Natural killer cell (primary cell): ENCODE results near the gene ZNF76. TPM values are rescaled to one million over a fixed set of nuclear protein-coding genes. Genes with fewer than 3 reads are reported as not detected.
A peak's percentile ranks its signal among the peaks of the same experiment; 100 is the strongest.

Source experiments
- ATAC-seq, 3 donors: fragments of 150-1000 bp in 2 of 3; fragments of 200-7000 bp in 1 of 3; cut with Tn5 transposase; 1 replicate in 1 of 3; 2 replicates in 2 of 3; pipeline ENCODE4 v1.10.0; 2021; ENCODE audit warnings: mild to moderate bottlenecking in 2 of 3, moderate library complexity in 2 of 3
- DNase-seq, 2 donors: peaks; one replicate each; pipeline versions ENCODE4 v3.0.0 to v3.0.0-alpha.2; 2013 to 2021; ENCODE audit warnings: mixed read lengths in 1 of 2
- H3K27ac ChIP-seq: one replicate; pipeline ENCODE4 v1.5.1; 2013; ENCODE audit warnings: mild to moderate bottlenecking, low read length
- H3K27me3 ChIP-seq: one replicate; pipeline ENCODE4 v1.6.1; 2013; ENCODE audit warnings: low read length; ENCODE audit not compliant: control insufficient read depth, insufficient read depth
- H3K36me3 ChIP-seq: one replicate; pipeline ENCODE4 v1.6.1; 2013; ENCODE audit warnings: low read length; ENCODE audit not compliant: control insufficient read depth, insufficient read depth
- H3K4me1 ChIP-seq: one replicate; pipeline ENCODE4 v1.6.1; 2013; ENCODE audit warnings: low read length; ENCODE audit not compliant: control insufficient read depth, insufficient read depth
- H3K4me3 ChIP-seq: one replicate; pipeline ENCODE4 v1.5.1; 2013; ENCODE audit warnings: low read length
- H3K9me3 ChIP-seq: one replicate; pipeline ENCODE4 v1.6.1; 2013; ENCODE audit warnings: low read length; ENCODE audit not compliant: control insufficient read depth, insufficient read depth
- H3K27ac Mint-ChIP-seq, 2 donors: one replicate each; pipeline ENCODE4 v1.8.0; 2022; ENCODE audit warnings: mild to moderate bottlenecking in 2 of 2, mixed read lengths in 2 of 2, moderate library complexity in 1 of 2
- H3K27me3 Mint-ChIP-seq, 2 donors: one replicate each; pipeline ENCODE4 v1.8.0; 2022; ENCODE audit warnings: low read depth in 2 of 2, mixed read lengths in 2 of 2
- H3K36me3 Mint-ChIP-seq: one replicate; pipeline ENCODE4 v1.8.0; 2022; ENCODE audit warnings: mixed read lengths
- H3K4me1 Mint-ChIP-seq, 2 donors: one replicate each; pipeline ENCODE4 v1.8.0; 2022; ENCODE audit warnings: mixed read lengths in 2 of 2
- H3K4me3 Mint-ChIP-seq: one replicate; pipeline ENCODE4 v1.8.0; 2022; ENCODE audit warnings: mild to moderate bottlenecking, moderate library complexity, mixed read lengths
- H3K9me3 Mint-ChIP-seq, 2 donors: one replicate each; pipeline ENCODE4 v1.8.0; 2022; ENCODE audit warnings: mixed read lengths in 2 of 2
- CTCF ChIP-seq: fragments of 200-600 bp; IDR thresholded peaks from one replicate; pipeline ENCODE4 v1.8.0; 2022; ENCODE audit warnings: antibody characterized with exemption
- WGBS: methylation state at CpG from one replicate; pipeline ENCODE4 v1.1.7; 2013; ENCODE audit warnings: missing lambda C conversion rate; ENCODE audit not compliant: insufficient coverage; 5-methylcytosine and 5-hydroxymethylcytosine counted together
- intact Hi-C: fragments of 100-400 bp; cut with micrococcal nuclease; formaldehyde crosslinking; loops from one replicate; pipeline ENCODE4 v1.14.2; 2022
- total RNA-seq, 4 donors: library from RNA; stranded (reverse); fragments of 120-200 nt in 1 of 4; gene quantifications; one replicate each; pipeline versions ENCODE4 v1.2.3 to v1.2.4, GENCODE V29; 2013 to 2022

Gene ZNF76
- total RNA-seq, 3 donors from 2014 or later (not counting 1 experiment from before 2014, with no cell fraction given): 62.7 to 81.6 (median 64.6) TPM

GRCh38 chr6:35312076-35312800, 52.7 kb downstream of the ZNF76 start:
- Histone ChIP-seq H3K36me3 (peaks cover 48% of the 10 kb centered on the region), H3K4me3 (peak overlapping the region; percentile 11), H3K4me1 (peaks cover 42% of the 10 kb centered on the region), H3K27me3 (no peaks in the 10 kb centered on the region), H3K27ac (peak overlapping the region; percentile 88), H3K9me3 (no peaks in the 10 kb centered on the region)
- 88% methylated on average over 19 of the region's 19 CpGs for WGBS
- Mint-ChIP-seq H3K4me3 (peak overlapping the region; percentile 76), H3K27me3 (no peaks in the 10 kb centered on the region), H3K4me1 (peaks cover 84 to 86% of the 10 kb centered on the region in 2 donors), H3K27ac (peak overlapping the region; percentile 92 to 96), H3K9me3 (no peaks in the 10 kb centered on the region), H3K36me3 (peaks cover 6% of the 10 kb centered on the region)
- intact Hi-C loops: loop anchor here (2.0 kb wide), 1 partner anchor 13 kb away; no protein-coding TSS in a partner anchor
- DNase-seq (peak in 1 of 2 donors; percentile 30), ATAC-seq (peak in 2 of 3 donors; percentile 13 to 16)
- TF ChIP-seq CTCF: no peak

- peak overlapping the region; percentile 76 for H3K4me3 Mint-ChIP-seq
- H3K9me3 Mint-ChIP-seq: no peaks in the 10 kb centered on the region
- DNase-seq (peak in 1 of 2 donors; percentile 21), ATAC-seq (no peak)
- peaks cover 9% of the 10 kb centered on the region for H3K36me3 Mint-ChIP-seq
- no peaks in the 10 kb centered on the region for H3K27me3 ChIP-seq
- no CpG with 5 or more reads among the region's 2 CpGs for WGBS
- H3K9me3 ChIP-seq: no peaks in the 10 kb centered on the region
- H3K27ac ChIP-seq: peak overlapping the region; percentile 88
- H3K27me3 Mint-ChIP-seq: no peaks in the 10 kb centered on the region
- peak overlapping the region; percentile 92 to 96 for H3K27ac Mint-ChIP-seq
- H3K4me1 Mint-ChIP-seq: peaks cover 84 to 86% of the 10 kb centered on the region in 2 donors
- intact Hi-C loops: loop anchor here (2.0 kb wide), 1 partner anchor 14 kb away; no protein-coding TSS in a partner anchor
- TF ChIP-seq CTCF: no peak
- H3K36me3 ChIP-seq: peaks cover 54% of the 10 kb centered on the region
- H3K4me1 ChIP-seq: peaks cover 42% of the 10 kb centered on the region
- H3K4me3 ChIP-seq: no peak overlapping the region
Observed at GRCh38 chr6:35312807-35313206, 53.3 kb downstream of the ZNF76 start.

- peaks cover 1% of the 10 kb centered on the region for H3K4me1 ChIP-seq
- H3K36me3 ChIP-seq: peaks cover 78% of the 10 kb centered on the region
- Mint-ChIP-seq H3K4me3 (no peak overlapping the region), H3K9me3 (no peaks in the 10 kb centered on the region), H3K4me1 (peaks cover 50 to 58% of the 10 kb centered on the region in 2 donors), H3K36me3 (peaks cover 21% of the 10 kb centered on the region), H3K27me3 (no peaks in the 10 kb centered on the region), H3K27ac (peak overlapping the region; percentile 64 to 73)
- 98% methylated on average over 28 of the region's 28 CpGs for WGBS
- H3K4me3 ChIP-seq: no peak overlapping the region
- no peak for TF ChIP-seq CTCF
- no peak overlapping the region for H3K27ac ChIP-seq
- intact Hi-C loops: no loop called here
- H3K27me3 ChIP-seq: no peaks in the 10 kb centered on the region
- no peak for ATAC-seq
- no peak for DNase-seq
- no peaks in the 10 kb centered on the region for H3K9me3 ChIP-seq
Observed at GRCh38 chr6:35317483-35318195, 58.1 kb downstream of the ZNF76 start.
